Sigmoid colon (tissue), 7 donors: ENCODE data around the gene HAUS5. TPM values are rescaled to one million over a fixed set of nuclear protein-coding genes. Genes with fewer than 3 reads are reported as not detected.

Source experiments
- DNase-seq: peaks from one replicate; pipeline ENCODE4 v3.0.0-alpha.2; 2019
- H3K27ac ChIP-seq, 4 donors: fragments of 200-600 bp; sonication (generic); one replicate each; pipeline ENCODE4 v1.5.1; 2016 to 2019; ENCODE audit warnings: mild to moderate bottlenecking in 1 of 4
- H3K27me3 ChIP-seq, 3 donors: fragments of 200-600 bp; sonication (generic); one replicate each; pipeline ENCODE4 v1.5.1; 2019; ENCODE audit warnings: mild to moderate bottlenecking in 1 of 3
- H3K36me3 ChIP-seq, 4 donors: fragments of 200-600 bp; sonication (generic); one replicate each; pipeline ENCODE4 v1.5.1; 2016 to 2019
- H3K4me1 ChIP-seq, 4 donors: fragments of 200-600 bp; sonication (generic); one replicate each; pipeline ENCODE4 v1.5.1; 2017 to 2019
- H3K4me3 ChIP-seq, 4 donors: fragments of 200-600 bp; sonication (generic); one replicate each; pipeline ENCODE4 v1.5.1; 2017 to 2019; ENCODE audit warnings: mild to moderate bottlenecking in 2 of 4, moderate library complexity in 1 of 4
- H3K9me3 ChIP-seq, 4 donors: fragments of 200-600 bp in 3 of 4; sonication (generic) in 3 of 4; one replicate each; pipeline versions ENCODE4 v1.5.1 to v1.6.1; 2013 to 2019
- EP300 ChIP-seq, 4 donors: sonication (generic); formaldehyde crosslinking; IDR thresholded peaks; one replicate each; pipeline ENCODE4 v1.6.1; 2017; ENCODE audit warnings: antibody characterized with exemption in 4 of 4
- POLR2A ChIP-seq, 2 donors: fragments of 450-650 bp; IDR thresholded peaks; one replicate each; pipeline ENCODE4 v1.6.1; 2016; ENCODE audit warnings: antibody characterized with exemption in 2 of 2, mild to moderate bottlenecking in 2 of 2, moderate library complexity in 2 of 2
- POLR2AphosphoS5 ChIP-seq, 4 donors: sonication (generic); formaldehyde crosslinking; IDR thresholded peaks; one replicate each; pipeline ENCODE4 v1.6.1; 2017; ENCODE audit warnings: antibody characterized with exemption in 4 of 4
- WGBS, 2 donors: extraction: QIAGEN DNeasy Blood & Tissue Kit; methylation state at CpG; one replicate each; pipeline ENCODE4 v1.1.7; 2013; 5-methylcytosine and 5-hydroxymethylcytosine counted together
- intact Hi-C: fragments of 100-400 bp; cut with DNase I; formaldehyde crosslinking; loops from one replicate; pipeline ENCODE4 v1.15.1; 2023
- polyA plus RNA-seq, 3 donors: library from polyadenylated mRNA; stranded (reverse); fragments of 200-250 nt; gene quantifications; one replicate each; pipeline ENCODE4 v1.2.3, GENCODE V29; 2013
- total RNA-seq, 4 donors: library from RNA; depleted of rRNA; stranded (reverse); fragments of >200 nt; gene quantifications; one replicate each; pipeline ENCODE4 v1.1.0, GENCODE V29; 2016
- TF ChIP-seq, protein P1 (sequence below), 4 experiments: fragments of 450-650 bp in 3 of 4; fragments of 200-600 bp in 1 of 4; IDR thresholded peaks; one replicate each; pipeline ENCODE4 v1.5.1; 2016 to 2019; ENCODE audit warnings: antibody characterized with exemption in 4 of 4, mild to moderate bottlenecking in 3 of 4, moderate library complexity in 2 of 4
- donor health status: healthy with polysubstance abuse.
- donor health status: Bipolar disorder and iron deficiency.
- donor health status: healthy.

The HAUS5 gene
- total and polyA plus RNA-seq, 7 donors: 1.2 to 14.8 (median 5.6) TPM

DNA sequence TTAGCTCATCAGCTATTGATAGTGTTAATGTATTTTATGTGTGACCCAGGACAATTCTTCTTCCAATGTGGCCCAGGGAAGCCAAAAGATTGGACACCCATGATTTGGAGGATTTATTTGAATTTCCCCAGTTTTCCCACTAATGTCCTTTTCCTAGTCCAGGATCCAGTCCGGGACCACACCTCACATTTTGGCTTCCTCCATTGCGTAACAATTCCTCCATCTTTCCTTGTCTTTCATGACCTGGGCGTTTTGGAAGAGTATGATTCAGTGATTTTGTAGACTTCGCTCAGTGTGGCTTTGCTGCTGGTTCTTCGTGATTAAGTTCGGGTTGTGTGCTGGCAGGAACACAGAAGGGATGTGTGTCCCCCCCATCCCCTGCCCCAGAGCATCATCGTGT, 45.8 kb upstream of the HAUS5 start:
- H3K27ac ChIP-seq: no peak overlapping the region
- WGBS, 2 donors: 74 to 84% methylated on average over 7 of the region's 7 CpGs
- no peak overlapping the region for H3K4me3 ChIP-seq
- H3K4me1 ChIP-seq: no peaks in the 10 kb centered on the region
- no peaks in the 10 kb centered on the region for H3K36me3 ChIP-seq
- H3K27me3 ChIP-seq: peaks cover 0 to 37% (median 0%) of the 10 kb centered on the region in 3 donors
- TF ChIP-seq POLR2A (IDR thresholded peaks at IDR 0.05) (no peak), EP300 (IDR thresholded peaks at IDR 0.05) (no peak), POLR2AphosphoS5 (IDR thresholded peaks at IDR 0.05) (no peak)
- TF ChIP-seq, protein P1, sequence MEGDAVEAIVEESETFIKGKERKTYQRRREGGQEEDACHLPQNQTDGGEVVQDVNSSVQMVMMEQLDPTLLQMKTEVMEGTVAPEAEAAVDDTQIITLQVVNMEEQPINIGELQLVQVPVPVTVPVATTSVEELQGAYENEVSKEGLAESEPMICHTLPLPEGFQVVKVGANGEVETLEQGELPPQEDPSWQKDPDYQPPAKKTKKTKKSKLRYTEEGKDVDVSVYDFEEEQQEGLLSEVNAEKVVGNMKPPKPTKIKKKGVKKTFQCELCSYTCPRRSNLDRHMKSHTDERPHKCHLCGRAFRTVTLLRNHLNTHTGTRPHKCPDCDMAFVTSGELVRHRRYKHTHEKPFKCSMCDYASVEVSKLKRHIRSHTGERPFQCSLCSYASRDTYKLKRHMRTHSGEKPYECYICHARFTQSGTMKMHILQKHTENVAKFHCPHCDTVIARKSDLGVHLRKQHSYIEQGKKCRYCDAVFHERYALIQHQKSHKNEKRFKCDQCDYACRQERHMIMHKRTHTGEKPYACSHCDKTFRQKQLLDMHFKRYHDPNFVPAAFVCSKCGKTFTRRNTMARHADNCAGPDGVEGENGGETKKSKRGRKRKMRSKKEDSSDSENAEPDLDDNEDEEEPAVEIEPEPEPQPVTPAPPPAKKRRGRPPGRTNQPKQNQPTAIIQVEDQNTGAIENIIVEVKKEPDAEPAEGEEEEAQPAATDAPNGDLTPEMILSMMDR (IDR thresholded peaks at IDR 0.05): no peak
- H3K9me3 ChIP-seq: no peaks in the 10 kb centered on the region
- DNase-seq: no peak
- intact Hi-C loops: no loop called here

DNA sequence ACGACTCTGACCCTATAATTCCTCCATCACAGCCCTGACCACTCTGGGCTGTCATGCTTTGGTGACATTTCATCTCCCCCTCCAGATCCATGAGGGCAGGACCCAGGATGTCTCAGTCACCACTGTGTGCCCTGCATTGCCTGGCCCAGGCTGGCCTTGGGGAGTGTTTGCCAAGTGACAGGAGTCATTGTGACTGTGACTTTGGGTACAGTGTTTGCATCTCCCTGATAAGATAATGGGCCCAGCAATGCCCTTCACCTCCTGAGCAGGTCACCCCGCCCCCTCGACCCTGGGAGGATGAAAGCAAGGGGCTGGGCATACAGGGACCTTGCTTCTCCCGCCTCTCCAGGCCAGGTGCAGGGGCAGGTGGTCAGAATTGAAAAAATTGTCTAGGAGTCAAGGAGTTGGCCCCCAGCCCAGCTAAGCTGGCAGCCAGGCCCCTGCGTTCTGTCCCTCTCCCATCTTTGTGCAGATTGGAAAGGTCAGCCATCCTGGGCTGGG, 43.2 kb upstream of the HAUS5 start:
- Histone ChIP-seq H3K27me3 (peaks cover 0 to 20% (median 0%) of the 10 kb centered on the region in 3 donors), H3K9me3 (no peaks in the 10 kb centered on the region), H3K4me1 (no peaks in the 10 kb centered on the region), H3K27ac (no peak overlapping the region), H3K4me3 (no peak overlapping the region), H3K36me3 (no peaks in the 10 kb centered on the region)
- TF ChIP-seq EP300 (IDR thresholded peaks at IDR 0.05) (no peak), POLR2A (IDR thresholded peaks at IDR 0.05) (no peak), POLR2AphosphoS5 (IDR thresholded peaks at IDR 0.05) (no peak)
- TF ChIP-seq, protein P1 (IDR thresholded peaks at IDR 0.05): no peak
- 40 to 65% methylated on average over 5 of the region's 5 CpGs for WGBS, 2 donors
- intact Hi-C loops: no loop called here
- no peak for DNase-seq

DNA sequence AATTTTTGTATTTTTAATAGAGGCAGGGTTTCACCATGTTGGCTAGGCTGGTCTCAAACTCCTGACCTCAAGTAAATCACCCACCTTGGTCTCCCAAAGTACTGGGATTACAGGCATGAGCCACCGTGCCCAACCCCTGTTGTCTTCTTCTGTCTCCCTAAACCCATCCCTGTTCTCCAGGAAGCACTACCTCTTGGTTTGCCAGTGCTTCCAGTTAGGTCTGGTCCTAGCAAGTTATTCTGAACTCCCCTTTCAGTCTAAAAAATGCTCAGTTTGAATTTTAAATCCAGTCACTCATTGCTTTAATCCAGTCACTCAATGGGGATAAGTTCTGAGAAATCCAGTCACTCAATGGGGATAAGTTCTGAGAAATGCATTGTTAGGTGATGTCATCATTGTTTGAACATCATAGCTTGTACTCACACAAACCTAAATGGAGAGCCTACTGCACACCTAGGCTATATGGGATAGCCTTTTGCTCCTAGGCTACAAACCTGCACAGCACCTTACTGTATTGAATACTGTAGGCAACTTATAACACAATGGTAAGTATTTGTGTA, 41.0 kb upstream of the HAUS5 start:
- no peak for DNase-seq
- H3K27me3 ChIP-seq: peaks cover 0 to 14% (median 0%) of the 10 kb centered on the region in 3 donors
- H3K36me3 ChIP-seq: no peaks in the 10 kb centered on the region
- TF ChIP-seq POLR2AphosphoS5 (IDR thresholded peaks at IDR 0.05) (no peak), POLR2A (IDR thresholded peaks at IDR 0.05) (no peak), EP300 (IDR thresholded peaks at IDR 0.05) (no peak)
- TF ChIP-seq, protein P1 (IDR thresholded peaks at IDR 0.05): no peak
- H3K4me1 ChIP-seq: no peaks in the 10 kb centered on the region
- peaks cover 0 to 8% (median 4%) of the 10 kb centered on the region in 4 donors for H3K9me3 ChIP-seq
- 76 to 88% methylated on average over 1 of the region's 1 CpG for WGBS, 2 donors
- intact Hi-C loops: no loop called here
- no peak overlapping the region for H3K4me3 ChIP-seq
- no peak overlapping the region for H3K27ac ChIP-seq

DNA sequence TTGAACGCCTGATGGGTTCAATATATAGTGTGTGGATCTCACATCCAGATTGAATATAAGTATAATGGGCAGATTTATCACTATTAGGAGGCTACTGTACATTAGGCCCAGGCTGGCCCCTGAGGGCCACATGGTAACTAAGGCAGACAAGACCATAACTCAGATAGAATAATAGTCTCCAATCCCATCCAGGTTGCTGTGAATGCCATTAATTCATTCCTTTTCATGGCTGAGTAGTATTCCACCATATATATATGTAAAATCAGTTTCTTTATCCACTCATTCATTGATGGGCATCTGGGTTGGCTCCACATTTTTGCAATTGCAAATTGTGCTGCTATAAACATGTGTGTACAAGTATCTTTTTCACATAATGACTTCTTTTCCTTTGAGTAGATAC, 34.6 kb upstream of the HAUS5 start:
- H3K4me1 ChIP-seq: no peaks in the 10 kb centered on the region
- no peaks in the 10 kb centered on the region for H3K36me3 ChIP-seq
- H3K9me3 ChIP-seq: peaks cover 0 to 8% (median 4%) of the 10 kb centered on the region in 4 donors
- intact Hi-C loops: no loop called here
- peaks cover 0 to 5% (median 0%) of the 10 kb centered on the region in 3 donors for H3K27me3 ChIP-seq
- H3K27ac ChIP-seq: no peak overlapping the region
- no peak overlapping the region for H3K4me3 ChIP-seq
- WGBS, 2 donors: 78 to 86% methylated on average over 1 of the region's 1 CpG
- no peak for TF ChIP-seq EP300 (IDR thresholded peaks at IDR 0.05)
- DNase-seq: no peak

DNA sequence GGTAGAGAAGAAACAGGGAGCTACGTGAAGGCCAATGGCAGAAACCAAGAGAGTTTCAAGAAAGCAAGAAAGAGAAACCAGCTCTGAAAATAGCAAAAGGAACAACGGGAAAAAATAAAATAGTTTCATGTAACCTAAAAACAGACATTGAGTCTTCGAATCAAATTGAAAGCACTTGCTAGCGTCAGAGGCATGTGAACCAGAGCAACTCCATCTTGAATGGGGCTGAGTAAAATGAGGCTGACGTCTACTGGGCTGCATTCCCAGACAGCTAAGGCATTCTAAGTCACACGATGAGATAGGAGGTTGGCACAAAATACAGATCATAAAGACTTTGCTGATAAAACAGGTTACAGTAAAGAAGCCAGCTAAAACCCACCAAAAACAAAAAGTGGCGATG, 33.8 kb upstream of the HAUS5 start:
- Histone ChIP-seq H3K27me3 (peaks cover 0 to 5% (median 0%) of the 10 kb centered on the region in 3 donors), H3K4me3 (no peak overlapping the region), H3K27ac (no peak overlapping the region), H3K9me3 (peaks cover 0 to 8% (median 4%) of the 10 kb centered on the region in 4 donors), H3K4me1 (no peaks in the 10 kb centered on the region), H3K36me3 (no peaks in the 10 kb centered on the region)
- 74 to 76% methylated on average over 7 of the region's 7 CpGs for WGBS, 2 donors
- intact Hi-C loops: no loop called here
- TF ChIP-seq POLR2A (IDR thresholded peaks at IDR 0.05) (no peak), EP300 (IDR thresholded peaks at IDR 0.05) (no peak), POLR2AphosphoS5 (IDR thresholded peaks at IDR 0.05) (no peak)
- TF ChIP-seq, protein P1 (IDR thresholded peaks at IDR 0.05): no peak
- DNase-seq: no peak
